HepG2 (cell line): ENCODE data around the gene MYH10. TPM values are rescaled to one million over a fixed set of nuclear protein-coding genes. Genes with fewer than 3 reads are reported as not detected.

Source experiments
- ATAC-seq: fragments of 200-7000 bp; cut with Tn5 transposase; 3 replicates; pipeline ENCODE4 v1.9.1; 2020; ENCODE audit warnings: mild to moderate bottlenecking, moderate library complexity
- BruUV-seq: library from RNA; stranded (reverse); fragments of 400-500 nt; replicated peaks from 2 replicates; lab custom pipeline; 2021; lab: Mats Ljungman, UMichigan
- CTCF ChIA-PET: fragments of 300-600 bp; formaldehyde crosslinking; extraction: SDS; loops from one replicate; lab custom pipeline; 2021; ENCODE audit warnings: low total read pairs, inconsistent platforms, low intra/inter-chr PET ratio; lab: Yijun Ruan, JAX
- POLR2A ChIA-PET: fragments of 350-600 bp; sonication (Branson Sonifier 250); formaldehyde crosslinking; loops from one replicate; lab custom pipeline; 2020; ENCODE audit warnings: antibody characterized with exemption, inconsistent platforms; lab: Yijun Ruan, JAX
- DNase-seq: peaks from one replicate; pipeline ENCODE4 v3.0.0-alpha.2; 2015; ENCODE audit warnings: low spot score
- FAIRE-seq: peaks from 3 replicates; lab custom pipeline; 2011; peaks lifted over from hg19 to GRCh38; lab: Jason Lieb, UNC
- H2AFZ ChIP-seq: one replicate; pipeline ENCODE4 v1.6.1; 2011; ENCODE audit warnings: low read length, inconsistent platforms
- H3K27ac ChIP-seq: fragments of 300-600 bp; 3 replicates; pipeline ENCODE4 v1.8.0; 2011; ENCODE audit warnings: mixed run types, mild to moderate bottlenecking, mixed read lengths, low read length, inconsistent platforms; ENCODE audit not compliant: insufficient read depth; ENCODE audit errors: extremely low read length
- H3K27me3 ChIP-seq, 2 experiments: fragments of 200-600 bp in 1 of 2; 2 replicates in 1 of 2; 3 replicates in 1 of 2; pipeline versions ENCODE4 v1.6.0 to v1.8.0; 2011; ENCODE audit warnings: low read length in 2 of 2, mild to moderate bottlenecking in 2 of 2, moderate library complexity in 2 of 2, inconsistent platforms in 1 of 2; ENCODE audit not compliant: insufficient read depth in 2 of 2, control insufficient read depth in 1 of 2
- H3K36me3 ChIP-seq, 2 experiments: fragments of 200-600 bp in 1 of 2; replicated peaks in 1 of 2; 2 replicates in 1 of 2; 3 replicates in 1 of 2; pipeline versions ENCODE4 v1.5.1 to v1.8.0; 2011; ENCODE audit warnings: low read length in 2 of 2, inconsistent platforms in 1 of 2; ENCODE audit not compliant: insufficient read depth in 2 of 2, control insufficient read depth in 1 of 2
- H3K4me1 ChIP-seq: 2 replicates; pipeline ENCODE4 v1.5.1; 2012; ENCODE audit warnings: low read length, inconsistent platforms; ENCODE audit not compliant: insufficient read depth
- H3K4me2 ChIP-seq: 2 replicates; pipeline ENCODE4 v1.6.0; 2011; ENCODE audit warnings: low read depth, low read length, inconsistent platforms
- H3K4me3 ChIP-seq, 3 experiments: fragments of 200-600 bp in 1 of 3; sonication (generic), shearing (Covaris generic) in 1 of 3; replicated peaks in 1 of 3; 2 replicates each; pipeline ENCODE4 v1.5.1; 2011 to 2016; ENCODE audit warnings: low read length in 3 of 3, inconsistent platforms in 2 of 3, low read depth in 2 of 3, mild to moderate bottlenecking in 2 of 3, control low read depth in 1 of 3, mixed read lengths in 1 of 3; ENCODE audit not compliant: insufficient read depth in 1 of 3
- H3K79me2 ChIP-seq: one replicate; pipeline ENCODE4 v1.6.1; 2011; ENCODE audit warnings: low read length, inconsistent platforms; ENCODE audit not compliant: insufficient read depth
- H3K9ac ChIP-seq: 2 replicates; pipeline ENCODE4 v1.6.0; 2011; ENCODE audit warnings: mild to moderate bottlenecking, low read depth, low read length, inconsistent platforms; ENCODE audit not compliant: insufficient read depth
- H3K9me3 ChIP-seq: 2 replicates; pipeline ENCODE4 v1.5.1; 2012; ENCODE audit warnings: mild to moderate bottlenecking, low read length
- H4K20me1 ChIP-seq: 2 replicates; pipeline ENCODE4 v1.6.0; 2011; ENCODE audit warnings: inconsistent platforms, mild to moderate bottlenecking, low read length, moderate library complexity; ENCODE audit not compliant: insufficient read depth
- ARNT ChIP-seq: fragments of 450-650 bp; IDR thresholded peaks from 2 replicates; pipeline ENCODE4 v1.6.1; 2017
- FOXO4 ChIP-seq: sonication (generic); formaldehyde crosslinking; conservative IDR thresholded peaks from 2 replicates; pipeline ENCODE4 v1.8.1; 2023; ENCODE audit warnings: missing genetic modification reagents
- GMEB1 ChIP-seq: sonication (generic); formaldehyde crosslinking; IDR thresholded peaks from 2 replicates; pipeline ENCODE4 v1.5.1; 2020; ENCODE audit warnings: missing genetic modification reagents, mild to moderate bottlenecking, borderline replicate concordance
- IKZF5 ChIP-seq: IDR thresholded peaks from 2 replicates; pipeline ENCODE4 v1.6.1; 2018; ENCODE audit warnings: missing genetic modification reagents, mild to moderate bottlenecking, missing compliant biosample characterization
- MED8 ChIP-seq: sonication (generic); formaldehyde crosslinking; IDR thresholded peaks from 2 replicates; pipeline ENCODE4 v1.8.1; 2023; ENCODE audit warnings: mild to moderate bottlenecking, missing genetic modification reagents; ENCODE audit not compliant: insufficient replicate concordance
- MXD4 ChIP-seq: IDR thresholded peaks from 2 replicates; pipeline ENCODE4 v1.6.1; 2016; ENCODE audit warnings: mild to moderate bottlenecking, missing biosample characterization, missing genetic modification reagents
- RCOR2 ChIP-seq: IDR thresholded peaks from 2 replicates; pipeline ENCODE4 v1.6.1; 2016; ENCODE audit warnings: missing biosample characterization, missing genetic modification reagents
- ZNF343 ChIP-seq: sonication (generic); formaldehyde crosslinking; IDR thresholded peaks from 2 replicates; pipeline ENCODE4 v1.4.0; 2020; ENCODE audit warnings: mild to moderate bottlenecking, missing genetic modification reagents
- WGBS: methylation state at CpG from one replicate; pipeline ENCODE4 v1.1.6; 2017; ENCODE audit warnings: low lambda C conversion rate; 5-methylcytosine and 5-hydroxymethylcytosine counted together
- in situ Hi-C: cut with HindIII; loops from 2 replicates; pipeline ENCODE4 v1.10.0; 2017; ENCODE audit warnings: low pct_unique_long_range_greater_than_20kb; ENCODE audit not compliant: extremely low pct_ligation_motif_present
- intact Hi-C: fragments of 100-400 bp; cut with micrococcal nuclease; formaldehyde crosslinking; loops from one replicate; pipeline ENCODE4 v1.10.0; 2022; ENCODE audit not compliant: unreplicated experiment
- polyA plus RNA-seq, 8 experiments: library from polyadenylated mRNA; depleted of rRNA in 3 of 8; stranded (reverse) in 7 of 8; unstranded in 1 of 8; fragments of >200 nt; fragmentation: Illumina TruSeq in 4 of 8; extraction: Trizol in 4 of 8; gene quantifications; 2 replicates each; pipeline versions ENCODE4 v1.2.1 to v1.2.3, GENCODE V29; 2011 to 2016; ENCODE audit warnings: low read depth in 4 of 8, missing spikeins in 1 of 8, mixed read lengths in 1 of 8; ENCODE audit not compliant: insufficient read depth in 1 of 8
- total RNA-seq, 5 experiments: library from RNA; depleted of rRNA; stranded (reverse); fragments of >200 nt; fragmentation: Illumina TruSeq; extraction: Trizol; gene quantifications; 2 replicates each; pipeline ENCODE4 v1.2.3, GENCODE V29; 2016; ENCODE audit warnings: low read depth in 1 of 5

The MYH10 gene
- total and polyA plus RNA-seq, 2 of the 13 experiments (the other 11 are each of a cell fraction or from before 2014, with no cell fraction given), result 43.4 to 68.6 TPM

- Histone ChIP-seq H2AFZ (no peak overlapping the region), H3K36me3 (peaks cover 9 to 37% of the 10 kb centered on the region in 2 experiments), H3K9me3 (no peaks in the 10 kb centered on the region), H3K4me2 (no peak overlapping the region), H4K20me1 (peaks cover 3% of the 10 kb centered on the region), H3K4me3 (no peak overlapping the region), H3K4me1 (peaks cover 11% of the 10 kb centered on the region; the same call in 1 of the 2 replicates), H3K27me3 (no peaks in the 10 kb centered on the region), H3K27ac (no peak overlapping the region), H3K9ac (no peak overlapping the region), H3K79me2 (peaks cover 95% of the 10 kb centered on the region)
- WGBS, result 95% methylated on average over 3 of the region's 3 CpGs
- DNase-seq (no peak), ATAC-seq (no peak), FAIRE-seq (no peak)
- POLR2A ChIA-PET, result no interaction called here
- CTCF ChIA-PET, result no interaction called here
- intact Hi-C loops (no loop called here), in situ Hi-C loops (no loop called here)
- BruUV-seq, result no TSS peak
- TF ChIP-seq ARNT (no peak), MED8 (CRISPR knock-in tag) (no peak), RCOR2 (CRISPR knock-in tag) (no peak), MXD4 (CRISPR knock-in tag) (no peak), ZNF343 (no peak), GMEB1 (CRISPR knock-in tag) (no peak), IKZF5 (CRISPR knock-in tag) (no peak), FOXO4 (CRISPR knock-in tag) (no peak)
- TF ChIP-seq, all 625 proteins: peak for 0
Measured at GRCh38 chr17:8618825-8619224, 11.7 kb downstream of the MYH10 start.
